ENCODE measurements around the gene KRT37. TPM values are rescaled to one million over a fixed set of nuclear protein-coding genes. Genes with fewer than 3 reads are reported as not detected.
"Not testable (repeated sequence)": the region's sequence is repeated elsewhere in the genome, so short reads cannot be mapped to it uniquely, and the experiment has no call there.

The KRT37 gene
- total RNA-seq, 1 donor from 2014 or later: not detected

DNA sequence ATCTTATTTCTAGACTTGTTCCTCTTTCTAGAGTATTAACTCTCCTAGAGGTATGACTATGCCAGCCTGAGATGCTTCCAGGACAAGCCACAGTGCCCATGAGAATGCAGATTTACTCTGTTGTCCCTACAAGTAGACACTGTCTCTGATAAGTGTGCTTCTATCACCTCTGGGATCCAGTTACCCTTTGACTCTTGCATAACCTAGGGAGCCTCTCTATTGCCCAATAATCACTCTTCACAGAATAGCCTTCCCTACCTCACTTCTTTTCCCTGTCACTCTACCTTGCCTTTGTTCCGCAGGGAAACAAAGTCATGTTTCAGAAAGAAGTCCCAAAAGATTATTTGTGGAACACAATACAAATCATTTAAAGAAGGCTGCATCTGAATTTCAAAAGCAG, 40.7 kb downstream of the KRT37 start:
- ATAC-seq: no peak
- no peak for DNase-seq
- peaks cover 7% of the 10 kb centered on the region for H3K9me3 ChIP-seq
- H3K4me3 ChIP-seq: no peak overlapping the region
- peaks cover 6% of the 10 kb centered on the region for H3K27me3 ChIP-seq (ENCODE audit: low read depth)
- intact Hi-C loops (cut with DNase I): no loop called here
- H3K36me3 ChIP-seq: no peaks in the 10 kb centered on the region
- TF ChIP-seq, protein P1, sequence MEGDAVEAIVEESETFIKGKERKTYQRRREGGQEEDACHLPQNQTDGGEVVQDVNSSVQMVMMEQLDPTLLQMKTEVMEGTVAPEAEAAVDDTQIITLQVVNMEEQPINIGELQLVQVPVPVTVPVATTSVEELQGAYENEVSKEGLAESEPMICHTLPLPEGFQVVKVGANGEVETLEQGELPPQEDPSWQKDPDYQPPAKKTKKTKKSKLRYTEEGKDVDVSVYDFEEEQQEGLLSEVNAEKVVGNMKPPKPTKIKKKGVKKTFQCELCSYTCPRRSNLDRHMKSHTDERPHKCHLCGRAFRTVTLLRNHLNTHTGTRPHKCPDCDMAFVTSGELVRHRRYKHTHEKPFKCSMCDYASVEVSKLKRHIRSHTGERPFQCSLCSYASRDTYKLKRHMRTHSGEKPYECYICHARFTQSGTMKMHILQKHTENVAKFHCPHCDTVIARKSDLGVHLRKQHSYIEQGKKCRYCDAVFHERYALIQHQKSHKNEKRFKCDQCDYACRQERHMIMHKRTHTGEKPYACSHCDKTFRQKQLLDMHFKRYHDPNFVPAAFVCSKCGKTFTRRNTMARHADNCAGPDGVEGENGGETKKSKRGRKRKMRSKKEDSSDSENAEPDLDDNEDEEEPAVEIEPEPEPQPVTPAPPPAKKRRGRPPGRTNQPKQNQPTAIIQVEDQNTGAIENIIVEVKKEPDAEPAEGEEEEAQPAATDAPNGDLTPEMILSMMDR (IDR thresholded peaks at IDR 0.05): no peak
- H3K27ac ChIP-seq: no peak overlapping the region
- no peaks in the 10 kb centered on the region for H3K4me1 ChIP-seq

DNA sequence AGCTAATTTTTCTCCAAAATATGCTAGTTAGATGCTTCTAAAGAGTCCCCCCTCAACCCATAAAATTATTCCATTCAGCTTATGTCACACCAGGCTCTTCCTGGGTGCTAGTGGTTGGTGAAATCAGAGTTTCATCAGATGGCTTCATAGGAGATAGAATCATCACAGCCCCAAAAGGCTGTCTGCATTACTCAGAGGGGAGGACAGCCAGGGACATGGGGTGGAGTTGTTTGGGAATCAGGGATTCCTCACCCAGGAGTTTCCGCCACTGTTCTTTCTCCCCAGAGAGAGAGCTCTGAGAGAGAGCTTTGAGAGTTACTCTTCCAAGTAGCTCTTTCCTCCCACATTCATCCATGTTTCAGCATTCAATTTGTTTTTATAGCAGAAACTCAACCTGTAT, 42.0 kb downstream of the KRT37 start:
- peaks cover 7% of the 10 kb centered on the region for H3K9me3 ChIP-seq
- peaks cover 6% of the 10 kb centered on the region for H3K27me3 ChIP-seq (ENCODE audit: low read depth)
- no peak overlapping the region for H3K27ac ChIP-seq
- H3K36me3 ChIP-seq: no peaks in the 10 kb centered on the region
- DNase-seq: no peak
- no peak overlapping the region for H3K4me3 ChIP-seq
- TF ChIP-seq, protein P1 (IDR thresholded peaks at IDR 0.05): no peak
- intact Hi-C loops (cut with DNase I): no loop called here
- no peak for ATAC-seq
- H3K4me1 ChIP-seq: no peaks in the 10 kb centered on the region

DNA sequence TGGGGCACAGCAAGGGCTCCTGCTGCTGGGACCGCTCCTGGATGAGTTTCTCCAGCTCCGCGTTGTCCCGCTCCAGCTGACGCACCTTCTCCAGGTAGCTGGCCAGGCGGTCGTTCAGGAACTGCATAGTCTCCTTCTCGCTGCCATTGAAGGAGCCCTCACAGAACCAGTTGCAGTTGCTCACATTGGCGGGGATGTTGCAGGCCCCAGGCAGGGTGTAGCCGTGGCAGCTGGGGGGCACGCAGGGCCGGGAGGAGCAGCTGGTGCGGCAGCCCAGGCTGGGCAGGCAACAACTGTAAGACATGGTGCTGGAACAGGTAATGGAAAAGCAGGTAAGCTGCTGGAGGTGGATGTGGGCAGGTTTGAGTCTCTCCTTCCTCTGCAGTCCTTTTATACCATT, 42.4 kb downstream of the KRT37 start, which contains the start of gene KRT34:
KRT34 (minus strand) TSS at position 364 of the 400 bp plus-strand sequence; CDS start at position 304, 60 bp downstream.
- H3K9me3 ChIP-seq; DNase-seq; H3K36me3 ChIP-seq; H3K27me3 ChIP-seq (ENCODE audit: low read depth); H3K4me3 ChIP-seq; intact Hi-C loops (cut with DNase I); H3K27ac ChIP-seq; H3K4me1 ChIP-seq; ATAC-seq: not testable (repeated sequence)

DNA sequence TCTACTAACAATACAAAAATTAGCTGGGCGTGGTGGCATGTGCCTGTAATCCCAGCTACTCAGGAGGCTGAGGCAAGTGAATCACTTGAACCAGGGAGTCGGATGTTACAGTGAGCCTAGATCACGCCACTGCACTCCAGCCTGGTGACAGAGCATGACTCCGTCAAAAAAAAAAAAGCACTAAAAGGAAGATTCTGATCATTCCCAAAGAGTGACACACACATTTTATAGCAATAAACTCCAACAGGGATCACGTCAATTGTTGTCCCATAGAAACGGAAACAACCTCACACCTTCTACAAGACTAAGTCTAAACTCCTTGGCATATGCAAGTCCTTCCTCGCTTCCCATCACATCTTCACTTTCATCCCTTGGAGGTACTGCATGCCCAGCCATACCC, 44.3 kb downstream of the KRT37 start:
- ATAC-seq; DNase-seq; H3K4me1 ChIP-seq; H3K27me3 ChIP-seq (ENCODE audit: low read depth); intact Hi-C loops (cut with DNase I); H3K36me3 ChIP-seq; H3K4me3 ChIP-seq; H3K27ac ChIP-seq; H3K9me3 ChIP-seq: not testable (repeated sequence)

DNA sequence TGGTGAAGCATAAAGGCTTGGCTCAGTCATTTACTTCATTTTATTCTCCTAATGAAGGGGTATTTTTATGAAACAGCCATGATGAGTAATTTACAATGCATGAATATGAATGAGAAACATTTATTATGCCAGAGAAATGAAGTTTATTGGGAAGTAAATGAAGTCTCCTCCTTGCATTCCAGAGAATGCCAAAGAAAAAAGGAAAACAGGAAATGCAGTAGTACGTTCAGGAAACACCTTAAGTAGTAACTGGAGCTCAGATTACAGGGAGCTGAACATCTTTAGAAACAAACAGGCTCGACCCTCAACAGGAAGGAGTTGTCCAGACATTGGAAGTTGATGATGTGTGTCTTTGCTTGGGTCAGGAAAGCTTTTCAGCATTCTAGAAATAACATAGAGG, 46.8 kb downstream of the KRT37 start:
- intact Hi-C loops (cut with DNase I): no loop called here
- no peak overlapping the region for H3K27ac ChIP-seq
- no peak overlapping the region for H3K4me3 ChIP-seq
- H3K36me3 ChIP-seq: no peaks in the 10 kb centered on the region
- no peaks in the 10 kb centered on the region for H3K4me1 ChIP-seq
- ATAC-seq (no peak), DNase-seq (no peak)
- H3K27me3 ChIP-seq (ENCODE audit: low read depth): peaks cover 6% of the 10 kb centered on the region
- TF ChIP-seq, protein P1 (IDR thresholded peaks at IDR 0.05): no peak
- no peaks in the 10 kb centered on the region for H3K9me3 ChIP-seq

Other genes with a start within 250 kb of the KRT37 start
- not detected for gene KRTAP4-2, start 246.4 kb downstream of the KRT37 start, total RNA-seq
- not detected for gene KRTAP4-1, start 239.7 kb downstream of the KRT37 start, total RNA-seq
- not detected for gene KRTAP9-1, start 234.7 kb downstream of the KRT37 start, total RNA-seq
- not detected for gene KRTAP9-2, start 197.9 kb downstream of the KRT37 start, total RNA-seq
- not detected for gene KRTAP9-3, start 192.1 kb downstream of the KRT37 start, total RNA-seq
- not detected for gene KRTAP9-8, start 186.6 kb downstream of the KRT37 start, total RNA-seq
- gene KRTAP9-4, start 174.9 kb downstream of the KRT37 start, total RNA-seq: not detected
- not detected for gene KRTAP9-9, start 169.2 kb downstream of the KRT37 start, total RNA-seq
- not detected for gene KRTAP9-6, start 159.2 kb downstream of the KRT37 start, total RNA-seq
- gene KRTAP9-7, start 148.9 kb downstream of the KRT37 start, total RNA-seq: not detected
- gene KRTAP29-1, start 121.7 kb downstream of the KRT37 start, total RNA-seq: not detected
- gene KRTAP16-1, start 115.3 kb downstream of the KRT37 start, total RNA-seq: not detected
- not detected for gene KRTAP17-1, start 108.9 kb downstream of the KRT37 start, total RNA-seq
- gene KRT33A, start 73.8 kb downstream of the KRT37 start, total RNA-seq: not detected
- gene KRT33B, start 54.8 kb downstream of the KRT37 start, total RNA-seq: not detected
- not detected for gene KRT34, start 42.3 kb downstream of the KRT37 start, total RNA-seq
- gene KRT31, start 27.0 kb downstream of the KRT37 start, total RNA-seq: not detected
- not detected for gene KRT38, start 16.4 kb upstream of the KRT37 start, total RNA-seq
- not detected for gene KRT32, start 42.8 kb upstream of the KRT37 start, total RNA-seq
- not detected for gene KRT35, start 56.6 kb upstream of the KRT37 start, total RNA-seq
- gene KRT36, start 65.3 kb upstream of the KRT37 start, total RNA-seq: not detected
- 5.2 TPM for gene KRT13, start 81.0 kb upstream of the KRT37 start, total RNA-seq
- 9.0 TPM for gene KRT15, start 94.3 kb upstream of the KRT37 start, total RNA-seq
- gene KRT19, start 103.7 kb upstream of the KRT37 start, total RNA-seq: 212 TPM
- gene KRT9, start 147.5 kb upstream of the KRT37 start, total RNA-seq: not detected
- gene KRT14, start 162.3 kb upstream of the KRT37 start, total RNA-seq: not detected
- gene KRT16, start 188.2 kb upstream of the KRT37 start, total RNA-seq: not detected
- gene KRT17, start 200.0 kb upstream of the KRT37 start, total RNA-seq: 2.6 TPM

Measured in lower lobe of right lung (tissue), 2 donors.